Hepatocyte (in vitro differentiated cells): Measurements from ENCODE around the gene TRPC4. TPM values are rescaled to one million over a fixed set of nuclear protein-coding genes. Genes with fewer than 3 reads are reported as not detected.
A peak's percentile ranks its signal among the peaks of the same experiment; 100 is the strongest.

ENCODE experiments used
- DNase-seq: peaks from one replicate; pipeline ENCODE4 v3.0.0-alpha.2; 2016; ENCODE audit warnings: low spot score
- H2AFZ ChIP-seq: fragments of 200-600 bp; sonication (generic); 2 replicates; pipeline ENCODE4 v1.6.0; 2016; ENCODE audit warnings: antibody characterized with exemption, mild to moderate bottlenecking
- H3K27ac ChIP-seq: fragments of 200-600 bp; sonication (generic); 2 replicates; pipeline ENCODE4 v1.5.1; 2016; ENCODE audit warnings: mild to moderate bottlenecking
- H3K27me3 ChIP-seq: fragments of 200-600 bp; sonication (generic); 2 replicates; pipeline ENCODE4 v1.6.1; 2016
- H3K36me3 ChIP-seq: fragments of 200-600 bp; sonication (generic); replicated peaks from 2 replicates; pipeline ENCODE4 v1.5.1; 2016; ENCODE audit warnings: low read depth; ENCODE audit not compliant: insufficient read depth
- H3K4me1 ChIP-seq: fragments of 200-600 bp; sonication (generic); 2 replicates; pipeline ENCODE4 v1.5.1; 2016; ENCODE audit warnings: mild to moderate bottlenecking, moderate library complexity; ENCODE audit not compliant: insufficient read depth
- H3K4me2 ChIP-seq: fragments of 200-600 bp; sonication (generic); 2 replicates; pipeline ENCODE4 v1.6.0; 2016
- H3K4me3 ChIP-seq: fragments of 200-600 bp; sonication (generic); 2 replicates; pipeline ENCODE4 v1.5.1; 2016; ENCODE audit warnings: mild to moderate bottlenecking
- H3K79me2 ChIP-seq: fragments of 200-600 bp; sonication (generic); 2 replicates; pipeline ENCODE4 v1.6.0; 2017; ENCODE audit warnings: mild to moderate bottlenecking
- H3K9me2 ChIP-seq: fragments of 200-600 bp; sonication (generic); replicated peaks from 2 replicates; pipeline ENCODE4 v1.6.0; 2017; ENCODE audit warnings: mild to moderate bottlenecking; ENCODE audit not compliant: insufficient read depth
- H3K9me3 ChIP-seq: fragments of 200-600 bp; sonication (generic); 2 replicates; pipeline ENCODE4 v1.5.1; 2016; ENCODE audit warnings: low read depth, mild to moderate bottlenecking
- H4K20me1 ChIP-seq: fragments of 200-600 bp; sonication (generic); 2 replicates; pipeline ENCODE4 v1.6.0; 2016; ENCODE audit warnings: mild to moderate bottlenecking; ENCODE audit not compliant: insufficient read depth, poor library complexity, severe bottlenecking
- CTCF ChIP-seq: fragments of 200-600 bp; sonication (generic); IDR thresholded peaks from 2 replicates; pipeline ENCODE4 v1.5.1; 2016; ENCODE audit warnings: antibody characterized with exemption, mild to moderate bottlenecking; ENCODE audit not compliant: poor library complexity
- EZH2 ChIP-seq: fragments of 200-600 bp; sonication (generic); IDR thresholded peaks from 2 replicates; pipeline ENCODE4 v1.6.1; 2016; ENCODE audit warnings: antibody characterized with exemption, mild to moderate bottlenecking, borderline replicate concordance
- EZH2phosphoT487 ChIP-seq: fragments of 200-600 bp; sonication (generic); IDR thresholded peaks from one replicate; pipeline ENCODE4 v1.6.1; 2018; ENCODE audit warnings: antibody characterized with exemption, mild to moderate bottlenecking, low read depth, moderate library complexity; ENCODE audit not compliant: unreplicated experiment, severe bottlenecking
- WGBS: methylation state at CpG from one replicate; pipeline ENCODE4 v1.1.6; 2016; ENCODE audit warnings: low lambda C conversion rate; ENCODE audit errors: missing lambda C conversion rate; 5-methylcytosine and 5-hydroxymethylcytosine counted together
- polyA plus RNA-seq: library from polyadenylated mRNA; unstranded; fragments of >200 nt; fragmentation: Nextera tagmentation; extraction: Ambion mirVana; gene quantifications from 2 replicates; pipeline ENCODE4 v1.2.1, GENCODE V29; 2016
- total RNA-seq: library from RNA; depleted of rRNA; stranded (reverse); fragments of >200 nt; gene quantifications from 2 replicates; pipeline ENCODE4 v1.2.3, GENCODE V29; 2014

TRPC4 gene
- total and polyA plus RNA-seq, 2 experiments from 2014 or later, result 0.28 to 0.50 TPM

GRCh38 chr13:37641391-37641790 is 228.2 kb downstream of the TRPC4 start:
- H3K4me2 ChIP-seq, result no peak overlapping the region
- TF ChIP-seq CTCF (no peak), EZH2 (no peak), EZH2phosphoT487 (no peak)
- no peaks in the 10 kb centered on the region for H3K27me3 ChIP-seq
- H3K4me1 ChIP-seq, result no peaks in the 10 kb centered on the region
- H3K9me2 ChIP-seq, result no peaks in the 10 kb centered on the region
- no peak overlapping the region for H3K27ac ChIP-seq
- H2AFZ ChIP-seq, result no peak overlapping the region
- DNase-seq, result no peak
- H3K4me3 ChIP-seq, result no peak overlapping the region
- no peaks in the 10 kb centered on the region for H3K36me3 ChIP-seq
- H3K79me2 ChIP-seq, result no peaks in the 10 kb centered on the region
- no peaks in the 10 kb centered on the region for H4K20me1 ChIP-seq
- no peaks in the 10 kb centered on the region for H3K9me3 ChIP-seq
- WGBS, result 95% methylated on average over 2 of the region's 2 CpGs

- Histone ChIP-seq H3K9me3 (no peaks in the 10 kb centered on the region), H3K27me3 (no peaks in the 10 kb centered on the region), H2AFZ (no peak overlapping the region), H3K36me3 (no peaks in the 10 kb centered on the region), H3K79me2 (no peaks in the 10 kb centered on the region), H4K20me1 (no peaks in the 10 kb centered on the region), H3K4me1 (no peaks in the 10 kb centered on the region), H3K27ac (no peak overlapping the region), H3K4me3 (no peak overlapping the region), H3K4me2 (no peak overlapping the region), H3K9me2 (no peaks in the 10 kb centered on the region)
- 14% methylated on average over 2 of the region's 2 CpGs for WGBS
- peak; percentile 54 for DNase-seq
- TF ChIP-seq CTCF, result peak; percentile 66
- no peak for TF ChIP-seq EZH2
Observed at GRCh38 chr13:37640499-37640898, 229.1 kb downstream of the TRPC4 start.

DNA sequence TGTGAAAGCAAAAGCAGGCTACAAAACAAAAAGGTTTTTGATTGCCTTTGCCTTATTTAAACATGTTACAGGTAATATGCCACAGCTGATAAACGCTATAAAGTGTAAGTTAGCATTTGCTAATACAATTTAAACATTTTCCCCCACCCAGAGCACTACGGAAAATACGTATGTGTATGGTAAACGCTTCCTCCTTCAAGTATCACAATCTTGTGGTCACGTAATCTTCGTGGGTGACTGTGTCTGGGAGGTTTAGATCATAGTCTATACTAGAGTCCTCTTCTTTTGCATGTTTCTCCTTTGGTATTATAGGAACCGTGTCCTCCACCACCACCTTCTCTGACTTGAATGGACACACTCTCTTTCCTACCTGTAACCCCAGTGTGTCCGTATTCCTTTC is 232.9 kb downstream of the TRPC4 start:
- Histone ChIP-seq H3K27me3 (no peaks in the 10 kb centered on the region), H3K9me3 (no peaks in the 10 kb centered on the region), H3K36me3 (no peaks in the 10 kb centered on the region), H3K4me1 (no peaks in the 10 kb centered on the region), H2AFZ (no peak overlapping the region), H3K79me2 (no peaks in the 10 kb centered on the region), H3K4me3 (no peak overlapping the region), H3K4me2 (no peak overlapping the region), H3K27ac (no peak overlapping the region), H3K9me2 (no peaks in the 10 kb centered on the region), H4K20me1 (no peaks in the 10 kb centered on the region)
- no peak for TF ChIP-seq CTCF
- no peak for TF ChIP-seq EZH2
- TF ChIP-seq EZH2phosphoT487, result no peak
- 87% methylated on average over 8 of the region's 8 CpGs for WGBS
- no peak for DNase-seq

- Histone ChIP-seq H3K4me3 (no peak overlapping the region), H3K4me1 (no peaks in the 10 kb centered on the region), H3K27ac (no peak overlapping the region), H3K9me3 (no peaks in the 10 kb centered on the region), H4K20me1 (no peaks in the 10 kb centered on the region), H3K27me3 (no peaks in the 10 kb centered on the region), H3K4me2 (no peak overlapping the region), H2AFZ (no peak overlapping the region), H3K9me2 (no peaks in the 10 kb centered on the region), H3K36me3 (no peaks in the 10 kb centered on the region), H3K79me2 (no peaks in the 10 kb centered on the region)
- 83% methylated on average over 5 of the region's 5 CpGs for WGBS
- TF ChIP-seq CTCF (no peak), EZH2 (no peak), EZH2phosphoT487 (no peak)
- DNase-seq, result no peak
Observed at GRCh38 chr13:37632294-37632693, 237.3 kb downstream of the TRPC4 start.
